ENCODE results near the gene RNF148. TPM values are rescaled to one million over a fixed set of nuclear protein-coding genes. Genes with fewer than 3 reads are reported as not detected.

RNF148 gene
- total and polyA plus RNA-seq, 9 donors, result 0.18 to 2.4 (median 0.61) TPM; not detected in 1

DNA sequence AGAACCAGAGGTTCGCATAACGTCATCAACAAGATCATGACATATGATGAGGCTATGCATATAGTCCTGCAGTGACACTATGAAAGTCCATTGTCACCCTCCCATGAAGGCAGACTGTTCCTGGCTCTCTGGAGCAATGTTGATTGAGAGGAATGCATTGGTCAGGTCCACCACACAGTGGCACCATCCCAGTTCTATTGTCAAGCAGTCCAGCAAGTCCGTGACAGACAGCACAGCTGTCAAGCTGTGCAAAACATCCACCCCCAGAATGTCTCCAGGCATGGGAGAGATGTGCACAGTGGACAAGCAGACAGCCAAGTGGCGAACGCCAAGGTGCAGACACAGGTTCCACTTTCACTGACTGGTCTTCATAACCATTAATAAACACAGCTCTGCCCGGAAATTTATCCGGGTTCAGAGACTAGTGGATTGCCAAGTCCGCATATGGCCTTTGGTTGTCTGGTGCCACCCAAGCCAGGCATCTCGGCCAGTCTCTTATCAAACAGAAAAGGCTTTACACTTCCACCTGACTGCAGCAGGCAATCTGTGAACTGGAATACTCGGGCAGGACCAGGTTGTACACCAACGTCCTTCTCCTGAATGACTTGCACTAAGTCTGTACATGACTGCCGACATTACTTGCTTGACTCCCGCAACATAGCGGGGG lies 11.0 kb downstream of the RNF148 start:
- no peaks in the 10 kb centered on the region for H3K36me3 ChIP-seq
- H3K4me3 ChIP-seq, result no peak overlapping the region
- H3K9me3 ChIP-seq, result no peaks in the 10 kb centered on the region
- H3K4me1 ChIP-seq (ENCODE audit: insufficient read depth), result no peaks in the 10 kb centered on the region
- WGBS, 3 donors, result 95 to 97% (median 96%) methylated on average over 14 of the region's 14 CpGs
- TF ChIP-seq, protein P1, sequence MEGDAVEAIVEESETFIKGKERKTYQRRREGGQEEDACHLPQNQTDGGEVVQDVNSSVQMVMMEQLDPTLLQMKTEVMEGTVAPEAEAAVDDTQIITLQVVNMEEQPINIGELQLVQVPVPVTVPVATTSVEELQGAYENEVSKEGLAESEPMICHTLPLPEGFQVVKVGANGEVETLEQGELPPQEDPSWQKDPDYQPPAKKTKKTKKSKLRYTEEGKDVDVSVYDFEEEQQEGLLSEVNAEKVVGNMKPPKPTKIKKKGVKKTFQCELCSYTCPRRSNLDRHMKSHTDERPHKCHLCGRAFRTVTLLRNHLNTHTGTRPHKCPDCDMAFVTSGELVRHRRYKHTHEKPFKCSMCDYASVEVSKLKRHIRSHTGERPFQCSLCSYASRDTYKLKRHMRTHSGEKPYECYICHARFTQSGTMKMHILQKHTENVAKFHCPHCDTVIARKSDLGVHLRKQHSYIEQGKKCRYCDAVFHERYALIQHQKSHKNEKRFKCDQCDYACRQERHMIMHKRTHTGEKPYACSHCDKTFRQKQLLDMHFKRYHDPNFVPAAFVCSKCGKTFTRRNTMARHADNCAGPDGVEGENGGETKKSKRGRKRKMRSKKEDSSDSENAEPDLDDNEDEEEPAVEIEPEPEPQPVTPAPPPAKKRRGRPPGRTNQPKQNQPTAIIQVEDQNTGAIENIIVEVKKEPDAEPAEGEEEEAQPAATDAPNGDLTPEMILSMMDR (IDR thresholded peaks at IDR 0.05), result no peak
- TF ChIP-seq POLR2A (IDR thresholded peaks at IDR 0.05) (no peak), EP300 (IDR thresholded peaks at IDR 0.05) (no peak)
- DNase-seq, result no peak
- intact Hi-C loops (cut with DNase I), result no loop called here
- H3K27me3 ChIP-seq, result no peaks in the 10 kb centered on the region
- H3K27ac ChIP-seq, result no peak overlapping the region

DNA sequence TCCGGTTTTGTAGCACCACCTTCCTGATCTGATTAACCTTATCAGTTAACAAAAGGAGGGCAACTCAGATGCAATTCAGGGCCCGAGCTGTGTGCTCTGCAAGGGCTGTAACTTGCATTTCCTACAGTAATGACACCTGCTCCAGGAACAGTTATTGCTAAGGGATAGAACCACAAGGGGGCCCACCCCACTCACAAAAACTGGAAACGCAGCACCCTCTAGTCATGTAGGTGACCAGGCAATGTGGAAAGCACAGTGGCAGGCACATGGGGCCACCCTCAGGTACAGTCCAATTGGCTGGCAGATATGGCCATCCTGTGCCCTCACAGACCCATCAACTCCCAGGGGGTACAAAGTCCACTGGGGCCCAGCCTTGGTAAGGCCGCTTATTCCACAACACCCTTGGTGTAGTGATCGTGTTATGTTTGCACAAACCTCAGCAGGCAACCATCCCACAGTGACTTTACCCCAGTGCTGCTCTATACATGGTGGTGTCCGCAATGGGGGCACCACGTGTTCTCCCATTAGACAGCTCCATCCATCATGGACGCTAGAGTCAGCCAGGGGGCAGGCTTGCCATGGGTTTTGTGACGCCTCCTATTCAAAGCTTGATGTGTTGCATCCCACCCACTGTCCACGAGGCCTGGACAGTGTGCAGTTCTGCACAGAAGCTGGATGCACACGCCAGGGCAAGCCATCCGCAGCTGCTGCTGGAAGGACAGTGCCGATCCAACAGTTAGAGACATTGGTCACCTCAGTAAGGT lies 13.2 kb downstream of the RNF148 start:
- Histone ChIP-seq H3K27ac (no peak overlapping the region), H3K9me3 (no peaks in the 10 kb centered on the region), H3K36me3 (no peaks in the 10 kb centered on the region), H3K4me1 (ENCODE audit: insufficient read depth) (no peaks in the 10 kb centered on the region), H3K4me3 (no peak overlapping the region), H3K27me3 (no peaks in the 10 kb centered on the region)
- whole genome bisulfite sequencing, 3 donors, result 95% methylated on average over 13 of the region's 13 CpGs
- intact Hi-C loops (cut with DNase I), result loop anchor here in 1 of 4 donors (5.0 kb wide), 1 partner anchor 1312 kb away; no protein-coding TSS in a partner anchor
- TF ChIP-seq, protein P1 (IDR thresholded peaks at IDR 0.05), result no peak
- TF ChIP-seq POLR2A (IDR thresholded peaks at IDR 0.05) (no peak), EP300 (IDR thresholded peaks at IDR 0.05) (no peak)
- DNase-seq, result no peak

- DNase-seq, result no peak
- no peak for TF ChIP-seq EP300 (IDR thresholded peaks at IDR 0.05)
- no peaks in the 10 kb centered on the region for H3K36me3 ChIP-seq
Observed at GRCh38 chr7:122688400-122688998, 14.2 kb downstream of the RNF148 start.

GRCh38 chr7:122686360-122686878 lies 16.3 kb downstream of the RNF148 start:
- Histone ChIP-seq H3K36me3 (no peaks in the 10 kb centered on the region), H3K4me3 (no peak overlapping the region), H3K27ac (no peak overlapping the region), H3K27me3 (no peaks in the 10 kb centered on the region), H3K9me3 (no peaks in the 10 kb centered on the region), H3K4me1 (ENCODE audit: insufficient read depth) (no peaks in the 10 kb centered on the region)
- intact Hi-C loops (cut with DNase I), result loop anchor here in 1 of 4 donors (5.0 kb wide), 1 partner anchor 1309 kb away; no protein-coding TSS in a partner anchor
- 79 to 89% (median 89%) methylated on average over 10 of the region's 10 CpGs for WGBS, 3 donors
- TF ChIP-seq, protein P1 (IDR thresholded peaks at IDR 0.05), result no peak
- no peak for TF ChIP-seq EP300 (IDR thresholded peaks at IDR 0.05)
- TF ChIP-seq POLR2A (IDR thresholded peaks at IDR 0.05), result no peak
- DNase-seq, result no peak

More at GRCh38 chr7:122688400-122688998, 14.2 kb downstream of the RNF148 start:
- Histone ChIP-seq H3K4me3 (no peak overlapping the region), H3K9me3 (no peaks in the 10 kb centered on the region), H3K4me1 (ENCODE audit: insufficient read depth) (no peaks in the 10 kb centered on the region), H3K27me3 (no peaks in the 10 kb centered on the region), H3K27ac (no peak overlapping the region)
- intact Hi-C loops (cut with DNase I), result loop anchor here in 1 of 4 donors (5.0 kb wide), 1 partner anchor 1311 kb away; no protein-coding TSS in a partner anchor
- WGBS, 3 donors, result 34 to 39% (median 37%) methylated on average over 6 of the region's 6 CpGs
